H9 (cell line): ENCODE data around the gene B4GAT1. TPM values are rescaled to one million over a fixed set of nuclear protein-coding genes. Genes with fewer than 3 reads are reported as not detected.

Experiments used
- DNase-seq: peaks from one replicate; pipeline ENCODE4 v3.0.0-alpha.2; 2017
- H2AFZ ChIP-seq: one replicate; pipeline ENCODE4 v1.6.1; 2013; ENCODE audit warnings: mild to moderate bottlenecking, low read length, control low read depth, moderate library complexity
- H2AK5ac ChIP-seq: 2 replicates; pipeline ENCODE4 v1.6.1; 2013; ENCODE audit warnings: low read length, control low read depth, mixed read lengths; ENCODE audit not compliant: insufficient read length
- H2BK120ac ChIP-seq: one replicate; pipeline ENCODE4 v1.6.1; 2013; ENCODE audit warnings: low read depth, mild to moderate bottlenecking, low read length, control low read depth, inconsistent platforms; ENCODE audit not compliant: poor library complexity, severe bottlenecking
- H2BK12ac ChIP-seq: 2 replicates; pipeline ENCODE4 v1.6.1; 2013; ENCODE audit warnings: low read length, control low read depth, mixed read lengths, low read depth; ENCODE audit not compliant: insufficient read length
- H2BK15ac ChIP-seq: 2 replicates; pipeline ENCODE4 v1.6.1; 2013; ENCODE audit warnings: low read depth, low read length, control low read depth
- H2BK20ac ChIP-seq: one replicate; pipeline ENCODE4 v1.6.1; 2013; ENCODE audit warnings: low read depth, mild to moderate bottlenecking, low read length, control low read depth, inconsistent platforms; ENCODE audit not compliant: poor library complexity, severe bottlenecking
- H2BK5ac ChIP-seq: 2 replicates; pipeline ENCODE4 v1.6.1; 2013; ENCODE audit warnings: low read length, control low read depth, mixed read lengths; ENCODE audit not compliant: insufficient read length
- H3K14ac ChIP-seq: 2 replicates; pipeline ENCODE4 v1.6.1; 2013; ENCODE audit warnings: low read length, control low read depth; ENCODE audit not compliant: insufficient read depth
- H3K18ac ChIP-seq: 2 replicates; pipeline ENCODE4 v1.6.1; 2013; ENCODE audit warnings: low read depth, mild to moderate bottlenecking, mixed read lengths, low read length, control low read depth; ENCODE audit not compliant: insufficient read length
- H3K23ac ChIP-seq: 2 replicates; pipeline ENCODE4 v1.6.1; 2013; ENCODE audit warnings: low read length, control low read depth, mixed read lengths, low read depth; ENCODE audit not compliant: insufficient read length
- H3K23me2 ChIP-seq: 2 replicates; pipeline ENCODE4 v1.6.1; 2013; ENCODE audit warnings: low read depth, mild to moderate bottlenecking, mixed read lengths, low read length, control low read depth; ENCODE audit not compliant: insufficient read length, poor library complexity, severe bottlenecking
- H3K27ac ChIP-seq: 2 replicates; pipeline ENCODE4 v1.5.1; 2013; ENCODE audit warnings: low read length, control low read depth, mixed read lengths, low read depth; ENCODE audit not compliant: insufficient read length
- H3K27me3 ChIP-seq: 2 replicates; pipeline ENCODE4 v1.6.1; 2013; ENCODE audit warnings: low read length, control low read depth, inconsistent platforms; ENCODE audit not compliant: insufficient read depth
- H3K4ac ChIP-seq: 2 replicates; pipeline ENCODE4 v1.6.1; 2013; ENCODE audit warnings: low read depth, mild to moderate bottlenecking, control low read depth, inconsistent platforms, low read length, moderate library complexity
- H3K4me1 ChIP-seq: 2 replicates; pipeline ENCODE4 v1.6.1; 2013; ENCODE audit warnings: low read length, control low read depth, inconsistent platforms; ENCODE audit not compliant: insufficient read depth
- H3K4me2 ChIP-seq: 2 replicates; pipeline ENCODE4 v1.6.1; 2013; ENCODE audit warnings: low read length, control low read depth, mixed read lengths; ENCODE audit not compliant: insufficient read length, insufficient read depth
- H3K56ac ChIP-seq: 2 replicates; pipeline ENCODE4 v1.6.1; 2013; ENCODE audit warnings: low read depth, mild to moderate bottlenecking, mixed read lengths, low read length, control low read depth; ENCODE audit not compliant: insufficient read length
- H3K79me1 ChIP-seq: 2 replicates; pipeline ENCODE4 v1.6.1; 2013; ENCODE audit warnings: low read depth, mild to moderate bottlenecking, moderate library complexity, low read length, control low read depth, inconsistent platforms; ENCODE audit not compliant: insufficient read depth, poor library complexity, severe bottlenecking
- H3K79me2 ChIP-seq: 2 replicates; pipeline ENCODE4 v1.6.1; 2013; ENCODE audit warnings: low read length, control low read depth, inconsistent platforms; ENCODE audit not compliant: insufficient read depth
- H3K9ac ChIP-seq: 2 replicates; pipeline ENCODE4 v1.6.1; 2013; ENCODE audit warnings: low read length, control low read depth, mixed read lengths; ENCODE audit not compliant: insufficient read length; ENCODE audit errors: extremely low read depth
- H3K9me3 ChIP-seq: one replicate; pipeline ENCODE4 v1.6.1; 2013; ENCODE audit warnings: low read depth, low read length, inconsistent platforms; ENCODE audit not compliant: control insufficient read depth
- H3T11ph ChIP-seq: one replicate; pipeline ENCODE4 v1.6.1; 2013; ENCODE audit warnings: mild to moderate bottlenecking, low read length, control low read depth, inconsistent platforms
- H4K20me1 ChIP-seq: one replicate; pipeline ENCODE4 v1.6.1; 2013; ENCODE audit not compliant: control insufficient read depth, insufficient read length, insufficient read depth
- H4K5ac ChIP-seq: 2 replicates; pipeline ENCODE4 v1.6.1; 2013; ENCODE audit warnings: low read depth, mild to moderate bottlenecking, mixed read lengths, low read length, control low read depth; ENCODE audit not compliant: insufficient read length
- H4K8ac ChIP-seq: replicated peaks from 2 replicates; pipeline ENCODE4 v1.6.1; 2013; ENCODE audit warnings: low read length, control low read depth, mixed read lengths, low read depth; ENCODE audit not compliant: insufficient read length
- H4K91ac ChIP-seq: 2 replicates; pipeline ENCODE4 v1.6.1; 2013; ENCODE audit warnings: low read depth, mild to moderate bottlenecking, moderate library complexity, mixed read lengths, low read length, control low read depth; ENCODE audit not compliant: insufficient read length
- H3K27ac Mint-ChIP-seq, 3 experiments: 2 replicates in 2 of 3; 3 replicates in 1 of 3; pipeline ENCODE4 v1.8.0; 2020 to 2021; ENCODE audit warnings: mixed read lengths in 3 of 3, mild to moderate bottlenecking in 1 of 3, moderate library complexity in 1 of 3
- H3K27me3 Mint-ChIP-seq: 2 replicates; pipeline ENCODE4 v1.8.0; 2021; ENCODE audit warnings: low read depth, mild to moderate bottlenecking, moderate library complexity, mixed read lengths
- H3K36me3 Mint-ChIP-seq, 3 experiments: 2 replicates in 2 of 3; 3 replicates in 1 of 3; pipeline ENCODE4 v1.8.0; 2020 to 2021; ENCODE audit warnings: low read depth in 3 of 3, mixed read lengths in 3 of 3; ENCODE audit not compliant: insufficient read depth in 1 of 3
- H3K4me1 Mint-ChIP-seq, 2 experiments: 2 replicates each; pipeline ENCODE4 v1.8.0; 2020; ENCODE audit warnings: mixed read lengths in 2 of 2
- H3K4me3 Mint-ChIP-seq, 2 experiments: 2 replicates in 1 of 2; 3 replicates in 1 of 2; pipeline ENCODE4 v1.8.0; 2020 to 2021; ENCODE audit warnings: mild to moderate bottlenecking in 2 of 2, mixed read lengths in 2 of 2, moderate library complexity in 1 of 2
- H3K9me3 Mint-ChIP-seq, 2 experiments: 2 replicates in 1 of 2; 3 replicates in 1 of 2; pipeline ENCODE4 v1.8.0; 2020; ENCODE audit warnings: mild to moderate bottlenecking in 2 of 2, mixed read lengths in 2 of 2, moderate library complexity in 1 of 2
- CTCF ChIP-seq: fragments of 200-600 bp; sonication (generic); conservative IDR thresholded peaks from 3 replicates; pipeline ENCODE4 v1.8.0; 2021; ENCODE audit warnings: antibody characterized with exemption, mild to moderate bottlenecking
- WGBS: extraction: QIAGEN DNeasy Blood & Tissue Kit; methylation state at CpG from one replicate; pipeline ENCODE4 v1.1.7; 2013; ENCODE audit warnings: missing lambda C conversion rate, low lambda C conversion rate, mixed read lengths; ENCODE audit not compliant: insufficient read length; ENCODE audit errors: extremely low coverage; 5-methylcytosine and 5-hydroxymethylcytosine counted together
- total RNA-seq: library from RNA; stranded (reverse); gene quantifications from 2 replicates; pipeline ENCODE4 v1.2.1, GENCODE V29; 2021

The B4GAT1 gene
- total RNA-seq, 1 experiment from 2014 or later, result 24.3 TPM

DNA sequence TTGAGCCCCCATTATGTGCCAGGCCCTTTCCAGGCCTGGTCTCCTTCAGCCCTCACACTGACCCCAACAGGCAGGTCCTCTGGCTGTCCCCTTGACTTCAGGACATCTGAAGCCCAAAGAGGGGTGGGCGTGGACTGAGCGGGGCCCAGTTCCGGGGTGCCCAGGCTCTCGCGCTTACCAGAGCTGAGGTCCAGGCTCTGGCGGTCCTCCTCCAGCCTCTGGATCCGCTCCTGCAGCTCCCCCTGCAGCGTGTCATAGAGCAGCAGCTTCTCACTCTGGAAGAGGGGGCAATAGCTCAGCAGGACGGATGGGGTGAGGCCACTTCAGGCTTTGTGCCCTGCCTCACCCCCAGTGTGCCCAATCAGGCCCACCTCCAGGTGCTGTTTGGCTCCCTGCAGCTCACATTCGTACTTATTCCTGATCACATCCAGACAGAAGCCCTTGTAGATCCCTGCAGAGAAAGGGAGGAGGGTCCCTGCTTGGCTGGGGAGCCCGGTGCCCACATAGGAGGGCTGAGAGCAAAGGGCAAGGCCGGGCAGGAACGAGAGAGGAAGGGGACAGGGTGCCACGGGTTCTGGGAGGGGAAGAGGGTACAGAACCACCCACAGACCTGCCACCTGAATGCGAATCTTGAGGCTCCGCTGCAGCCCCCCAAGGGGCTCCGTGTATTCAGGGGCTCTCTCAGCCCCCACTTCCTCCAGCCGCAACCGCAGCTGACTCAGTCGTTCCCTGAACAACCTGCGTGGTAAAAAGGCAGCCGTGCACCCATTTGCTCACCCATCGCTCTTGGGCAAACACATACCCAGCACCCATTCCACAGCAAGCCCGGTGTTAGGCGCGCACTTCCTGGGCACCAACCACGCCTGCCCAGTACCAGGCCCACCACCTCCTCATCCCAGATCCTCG lies 6.6 kb downstream of the B4GAT1 start:
- no peaks in the 10 kb centered on the region for H3K27me3 Mint-ChIP-seq

More for the DNA sequence above, 6.6 kb downstream of the B4GAT1 start:
- peaks cover 32 to 33% of the 10 kb centered on the region in 2 experiments for H3K4me1 Mint-ChIP-seq
- H3K27me3 ChIP-seq, result no peaks in the 10 kb centered on the region
- no peak overlapping the region for H3K4me2 ChIP-seq
- no peak overlapping the region for H4K8ac ChIP-seq
- no peak overlapping the region for H3T11ph ChIP-seq
- H3K9ac ChIP-seq, result no peak overlapping the region
- no peak overlapping the region for H3K27ac ChIP-seq
- H2BK5ac ChIP-seq, result no peak overlapping the region
- no peak overlapping the region for H3K23ac ChIP-seq
- no peak overlapping the region for H3K18ac ChIP-seq
- H2AK5ac ChIP-seq, result no peak overlapping the region
- no peak overlapping the region for H2BK15ac ChIP-seq
- no peaks in the 10 kb centered on the region for H3K4me1 ChIP-seq
- H3K9me3 ChIP-seq, result no peaks in the 10 kb centered on the region
- H2BK120ac ChIP-seq, result no peak overlapping the region
- no peak overlapping the region for H4K5ac ChIP-seq
- no peaks in the 10 kb centered on the region for H3K9me3 Mint-ChIP-seq
- H2BK20ac ChIP-seq, result no peak overlapping the region
- H3K23me2 ChIP-seq, result peaks cover 4% of the 10 kb centered on the region
- no peak overlapping the region for H2AFZ ChIP-seq
- H3K27ac Mint-ChIP-seq, result peak overlapping the region in 1 of 3 experiments; percentile 79; a peak in 1 of 7 replicates
- H3K79me2 ChIP-seq, result peaks cover 2% of the 10 kb centered on the region; the same call in 1 of the 2 replicates
- no peak overlapping the region for H3K56ac ChIP-seq
- H3K14ac ChIP-seq, result no peak overlapping the region
- H4K91ac ChIP-seq, result no peak overlapping the region
- peaks cover 3% of the 10 kb centered on the region for H4K20me1 ChIP-seq
- H3K4me3 Mint-ChIP-seq, result 0 out of 5 replicates have a peak overlapping the region, but pooled peaks of 1 of the 2 experiments have one; percentile 14
- H3K36me3 Mint-ChIP-seq, result peaks cover 12 to 35% (median 27%) of the 10 kb centered on the region in 3 experiments; a peak in 6 of 7 replicates
- no peak for TF ChIP-seq CTCF
- no peak overlapping the region for H3K4ac ChIP-seq
- no peak overlapping the region for H2BK12ac ChIP-seq
- H3K79me1 ChIP-seq, result no peaks in the 10 kb centered on the region
- DNase-seq, result no peak
- WGBS, result no CpG with 5 or more reads among the region's 28 CpGs
